SU-DHL-6 (cell line): ENCODE data around the gene KIZ.

ENCODE experiments used
- H2AFZ ChIP-seq: fragments of 200-600 bp; sonication (generic); 2 replicates; pipeline ENCODE4 v1.6.1; 2014; ENCODE audit warnings: low read depth, mild to moderate bottlenecking, moderate library complexity, mixed read lengths, antibody characterized with exemption, low read length; ENCODE audit not compliant: severe bottlenecking
- H3F3A ChIP-seq: fragments of 200-600 bp; shearing (Covaris generic); 2 replicates; pipeline ENCODE4 v1.6.0; 2016; ENCODE audit warnings: antibody characterized with exemption, mild to moderate bottlenecking; ENCODE audit not compliant: insufficient read depth
- H3K27ac ChIP-seq: fragments of 200-600 bp; sonication (generic); 2 replicates; pipeline ENCODE4 v1.5.1; 2016; ENCODE audit warnings: low read depth, mild to moderate bottlenecking, low read length, moderate library complexity, mixed read lengths
- H3K27me3 ChIP-seq: fragments of 200-600 bp; sonication (generic), shearing (Covaris generic); 2 replicates; pipeline ENCODE4 v1.6.0; 2014; ENCODE audit warnings: mild to moderate bottlenecking, low read length
- H3K36me3 ChIP-seq: fragments of 200-600 bp; sonication (generic); 2 replicates; pipeline ENCODE4 v1.6.1; 2014; ENCODE audit warnings: mild to moderate bottlenecking, low read length, mixed read lengths
- H3K4me2 ChIP-seq: fragments of 300-600, 200-600 bp; shearing (Covaris generic), sonication (generic); 2 replicates; pipeline ENCODE4 v1.6.0; 2014; ENCODE audit warnings: low read length, low read depth, mild to moderate bottlenecking; ENCODE audit not compliant: poor library complexity, severe bottlenecking
- H3K4me3 ChIP-seq: fragments of 200-600 bp; sonication (generic); 2 replicates; pipeline ENCODE4 v1.5.1; 2014; ENCODE audit warnings: antibody characterized with exemption, low read length, mild to moderate bottlenecking, mixed read lengths; ENCODE audit not compliant: insufficient read depth, poor library complexity, severe bottlenecking
- H3K79me2 ChIP-seq: fragments of 200-600 bp; sonication (generic); 2 replicates; pipeline ENCODE4 v1.6.1; 2014; ENCODE audit warnings: mild to moderate bottlenecking, low read length, moderate library complexity; ENCODE audit not compliant: insufficient read depth
- H3K9ac ChIP-seq: fragments of 200-600 bp; sonication (generic); 2 replicates; pipeline ENCODE4 v1.7.0; 2014; ENCODE audit warnings: mild to moderate bottlenecking, low read length
- H3K9me2 ChIP-seq: fragments of 200-600 bp; sonication (generic); replicated peaks from 2 replicates; pipeline ENCODE4 v1.6.1; 2014; ENCODE audit warnings: low read length; ENCODE audit not compliant: insufficient read depth
- H3K9me3 ChIP-seq: fragments of 200-600 bp; sonication (generic); 2 replicates; pipeline ENCODE4 v1.6.1; 2014; ENCODE audit warnings: low read length, mixed read lengths; ENCODE audit not compliant: insufficient read depth
- H4K20me1 ChIP-seq: fragments of 200-600 bp; sonication (generic); 2 replicates; pipeline ENCODE4 v1.6.1; 2014; ENCODE audit warnings: low read depth, mild to moderate bottlenecking, antibody characterized with exemption, low read length, moderate library complexity, mixed read lengths
- EZH2phosphoT487 ChIP-seq: fragments of 200-600 bp; sonication (generic), shearing (Covaris generic); conservative IDR thresholded peaks from 2 replicates; pipeline ENCODE4 v1.6.1; 2018; ENCODE audit warnings: mild to moderate bottlenecking, antibody characterized with exemption, low read length, moderate library complexity, mixed read lengths
- TF ChIP-seq, protein P1 (sequence below): fragments of 200-600 bp; sonication (generic); IDR thresholded peaks from one replicate; pipeline ENCODE4 v1.5.1; 2017; ENCODE audit warnings: antibody characterized with exemption, mild to moderate bottlenecking, low read length, moderate library complexity; ENCODE audit not compliant: insufficient read depth, poor library complexity, severe bottlenecking

The KIZ gene

DNA sequence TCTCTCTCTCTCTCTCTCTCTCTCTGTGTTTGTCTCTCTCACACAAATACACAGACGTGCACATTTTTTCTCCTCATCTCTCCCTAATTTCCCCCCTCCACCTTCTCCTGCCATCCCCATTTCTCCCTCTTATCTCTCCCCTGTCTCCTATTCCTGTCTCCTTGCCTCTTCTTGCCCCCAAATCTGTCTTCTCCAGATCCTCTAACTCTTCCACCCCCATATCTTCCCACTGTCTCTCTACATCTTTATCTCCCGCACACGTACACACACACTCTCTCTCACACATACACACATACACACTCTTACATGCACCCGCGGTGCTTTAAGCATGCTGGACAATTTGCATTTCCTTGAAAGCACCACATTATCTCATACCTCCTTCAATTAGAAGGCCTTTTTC, 15.9 kb downstream of the KIZ start:
- Histone ChIP-seq H3K9me3 (no peaks in the 10 kb centered on the region), H3K4me2 (no peak overlapping the region), H3K4me3 (no peak overlapping the region), H3K36me3 (no peaks in the 10 kb centered on the region), H3F3A (no peaks in the 10 kb centered on the region), H3K27me3 (no peaks in the 10 kb centered on the region), H4K20me1 (no peaks in the 10 kb centered on the region), H3K79me2 (no peaks in the 10 kb centered on the region), H3K9me2 (no peaks in the 10 kb centered on the region), H2AFZ (no peak overlapping the region), H3K27ac (no peak overlapping the region), H3K9ac (no peak overlapping the region)
- TF ChIP-seq, protein P1, sequence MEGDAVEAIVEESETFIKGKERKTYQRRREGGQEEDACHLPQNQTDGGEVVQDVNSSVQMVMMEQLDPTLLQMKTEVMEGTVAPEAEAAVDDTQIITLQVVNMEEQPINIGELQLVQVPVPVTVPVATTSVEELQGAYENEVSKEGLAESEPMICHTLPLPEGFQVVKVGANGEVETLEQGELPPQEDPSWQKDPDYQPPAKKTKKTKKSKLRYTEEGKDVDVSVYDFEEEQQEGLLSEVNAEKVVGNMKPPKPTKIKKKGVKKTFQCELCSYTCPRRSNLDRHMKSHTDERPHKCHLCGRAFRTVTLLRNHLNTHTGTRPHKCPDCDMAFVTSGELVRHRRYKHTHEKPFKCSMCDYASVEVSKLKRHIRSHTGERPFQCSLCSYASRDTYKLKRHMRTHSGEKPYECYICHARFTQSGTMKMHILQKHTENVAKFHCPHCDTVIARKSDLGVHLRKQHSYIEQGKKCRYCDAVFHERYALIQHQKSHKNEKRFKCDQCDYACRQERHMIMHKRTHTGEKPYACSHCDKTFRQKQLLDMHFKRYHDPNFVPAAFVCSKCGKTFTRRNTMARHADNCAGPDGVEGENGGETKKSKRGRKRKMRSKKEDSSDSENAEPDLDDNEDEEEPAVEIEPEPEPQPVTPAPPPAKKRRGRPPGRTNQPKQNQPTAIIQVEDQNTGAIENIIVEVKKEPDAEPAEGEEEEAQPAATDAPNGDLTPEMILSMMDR = no peak
- TF ChIP-seq EZH2phosphoT487 = no peak

DNA sequence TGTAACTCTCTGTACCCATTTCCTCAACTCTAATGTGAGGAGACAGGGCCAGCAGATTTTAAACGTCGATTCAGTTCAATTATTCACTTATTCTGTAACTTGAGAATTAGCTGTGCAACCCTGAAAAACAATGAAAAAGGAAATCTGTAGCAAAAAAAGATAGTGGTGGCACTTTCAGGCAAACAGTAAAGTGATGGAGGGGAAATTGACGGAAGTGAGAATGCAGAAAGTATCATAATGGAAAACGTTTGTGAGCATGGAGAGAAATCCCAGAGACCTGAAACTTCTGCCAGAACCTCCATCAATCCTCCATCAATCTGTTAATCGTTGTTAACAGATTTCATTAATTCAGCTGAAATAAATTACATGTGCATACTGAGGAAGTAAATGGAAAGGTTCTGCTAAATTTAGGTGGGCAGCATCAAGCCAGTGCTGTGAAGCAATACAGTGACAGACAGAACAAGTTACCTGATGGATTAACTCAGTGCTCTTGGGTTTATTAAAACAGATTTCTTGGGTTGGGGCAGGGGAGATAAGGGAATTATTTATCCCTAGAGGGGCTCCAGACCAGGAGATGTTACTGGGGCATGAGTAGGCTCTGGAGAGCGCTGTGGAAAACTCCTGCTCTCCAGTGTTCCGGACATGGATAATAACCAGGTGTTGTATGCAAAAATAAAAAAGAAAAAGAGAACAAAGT, 17.5 kb downstream of the KIZ start:
- Histone ChIP-seq H3F3A (no peaks in the 10 kb centered on the region), H3K4me2 (no peak overlapping the region), H2AFZ (no peak overlapping the region), H3K9me3 (no peaks in the 10 kb centered on the region), H3K36me3 (no peaks in the 10 kb centered on the region), H3K79me2 (no peaks in the 10 kb centered on the region), H3K27ac (no peak overlapping the region), H3K4me3 (no peak overlapping the region), H4K20me1 (no peaks in the 10 kb centered on the region), H3K9me2 (no peaks in the 10 kb centered on the region), H3K27me3 (no peaks in the 10 kb centered on the region), H3K9ac (no peak overlapping the region)
- TF ChIP-seq, protein P1 = no peak
- TF ChIP-seq EZH2phosphoT487 = no peak

DNA sequence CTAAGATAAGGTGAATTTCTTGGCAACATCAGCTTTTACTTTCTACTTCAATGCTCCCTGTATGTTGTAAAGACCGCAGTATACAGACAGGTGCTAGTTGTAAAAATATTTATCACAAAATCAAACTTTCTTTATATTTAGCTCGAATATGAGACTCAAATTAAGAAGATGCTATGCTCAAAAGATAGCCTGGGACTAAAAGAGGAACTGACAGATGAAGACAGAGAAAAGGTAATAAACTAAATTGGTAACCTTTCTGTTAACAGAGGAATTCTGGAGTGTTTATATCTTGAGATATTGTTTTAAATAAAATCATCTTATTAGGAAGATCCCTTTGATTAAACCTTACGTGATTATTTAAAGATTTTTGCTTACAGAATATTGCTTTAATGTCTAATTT, 19.5 kb downstream of the KIZ start:
- H3K9ac ChIP-seq = no peak overlapping the region
- no peaks in the 10 kb centered on the region for H3K79me2 ChIP-seq
- no peaks in the 10 kb centered on the region for H3K36me3 ChIP-seq
- H3K4me3 ChIP-seq = no peak overlapping the region
- no peaks in the 10 kb centered on the region for H3K9me3 ChIP-seq
- H2AFZ ChIP-seq = no peak overlapping the region
- no peak overlapping the region for H3K27ac ChIP-seq
- no peaks in the 10 kb centered on the region for H3K9me2 ChIP-seq
- no peaks in the 10 kb centered on the region for H3F3A ChIP-seq
- no peak overlapping the region for H3K4me2 ChIP-seq
- TF ChIP-seq, protein P1 = no peak
- TF ChIP-seq EZH2phosphoT487 = no peak
- H3K27me3 ChIP-seq = no peaks in the 10 kb centered on the region
- H4K20me1 ChIP-seq = no peaks in the 10 kb centered on the region

DNA sequence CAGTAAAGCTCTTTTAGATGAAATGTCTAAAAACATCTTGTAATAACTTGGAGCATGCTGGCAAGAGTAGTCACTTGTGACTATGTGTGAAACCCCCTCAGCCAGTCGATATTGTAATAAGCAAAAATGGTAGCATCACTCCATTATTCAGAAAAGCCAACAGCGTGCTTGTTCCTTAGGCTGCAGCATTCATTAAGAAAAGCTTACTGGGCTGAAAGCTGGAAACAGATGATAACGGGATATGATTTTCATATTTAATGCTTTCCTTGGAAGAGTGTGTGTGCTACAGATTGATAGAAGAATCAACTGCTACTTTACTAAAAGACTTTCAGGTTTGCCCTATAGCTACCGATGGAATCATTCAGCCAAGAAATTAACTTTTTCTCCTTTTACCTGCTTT, 20.3 kb downstream of the KIZ start:
- TF ChIP-seq EZH2phosphoT487 = no peak
- TF ChIP-seq, protein P1 = no peak
- Histone ChIP-seq H3F3A (no peaks in the 10 kb centered on the region), H3K4me3 (no peak overlapping the region), H3K79me2 (no peaks in the 10 kb centered on the region), H3K9me3 (no peaks in the 10 kb centered on the region), H3K9me2 (no peaks in the 10 kb centered on the region), H3K9ac (no peak overlapping the region), H3K36me3 (no peaks in the 10 kb centered on the region), H3K27me3 (no peaks in the 10 kb centered on the region), H2AFZ (no peak overlapping the region), H3K4me2 (no peak overlapping the region), H3K27ac (no peak overlapping the region), H4K20me1 (no peaks in the 10 kb centered on the region)
